AG04449 (cell line): ENCODE results near the gene FLT3LG.

Experiments
- CTCF ChIA-PET: fragments of 350-600 bp; formaldehyde crosslinking; extraction: SDS; loops from one replicate; lab custom pipeline; 2021; ENCODE audit warnings: antibody characterized with exemption; lab: Yijun Ruan, JAX
- POLR2A ChIA-PET: fragments of 400-600, 350-600 bp; formaldehyde crosslinking; extraction: SDS; loops from one replicate; lab custom pipeline; 2020; ENCODE audit warnings: antibody characterized with exemption, inconsistent platforms; lab: Yijun Ruan, JAX
- DNase-seq: peaks from one replicate; pipeline ENCODE4 v3.0.0-alpha.2; 2010; ENCODE audit warnings: low read depth, low spot score
- H3K4me3 ChIP-seq: 2 replicates; pipeline ENCODE4 v1.5.1; 2011; ENCODE audit warnings: low read depth, mild to moderate bottlenecking, control low read depth, low read length
- TF ChIP-seq, protein P1 (sequence below): IDR thresholded peaks from one replicate; pipeline ENCODE4 v1.5.1; 2011; ENCODE audit warnings: mild to moderate bottlenecking, moderate library complexity, low read length, control low read depth, inconsistent platforms; ENCODE audit not compliant: insufficient read depth; ENCODE audit errors: missing control alignments

Gene FLT3LG

DNA sequence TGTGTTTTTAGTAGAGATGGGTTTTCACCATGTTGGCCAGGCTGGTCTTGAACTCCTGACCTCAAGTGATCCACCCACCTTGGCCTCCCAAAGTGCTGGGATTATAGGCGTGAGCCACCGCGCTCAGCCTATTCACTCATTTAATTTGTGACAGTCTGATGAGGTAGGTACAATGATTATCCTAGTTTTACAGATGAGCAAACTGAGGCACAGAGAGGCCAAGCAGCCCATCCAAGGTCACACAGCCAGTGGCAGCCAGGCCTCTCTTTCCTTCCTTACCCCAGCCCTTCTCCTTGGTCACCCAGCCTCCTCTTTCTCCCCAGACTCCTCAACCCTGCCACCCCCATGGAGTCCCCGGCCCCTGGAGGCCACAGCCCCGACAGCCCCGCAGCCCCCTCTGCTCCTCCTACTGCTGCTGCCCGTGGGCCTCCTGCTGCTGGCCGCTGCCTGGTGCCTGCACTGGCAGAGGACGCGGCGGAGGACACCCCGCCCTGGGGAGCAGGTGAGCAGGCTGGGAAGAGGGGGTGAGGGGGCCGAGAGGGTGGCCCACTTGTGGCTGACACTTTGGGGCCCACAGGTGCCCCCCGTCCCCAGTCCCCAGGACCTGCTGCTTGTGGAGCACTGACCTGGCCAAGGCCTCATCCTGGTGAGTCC lies 6.1 kb downstream of the FLT3LG start:
- no peak for DNase-seq
- TF ChIP-seq, protein P1, sequence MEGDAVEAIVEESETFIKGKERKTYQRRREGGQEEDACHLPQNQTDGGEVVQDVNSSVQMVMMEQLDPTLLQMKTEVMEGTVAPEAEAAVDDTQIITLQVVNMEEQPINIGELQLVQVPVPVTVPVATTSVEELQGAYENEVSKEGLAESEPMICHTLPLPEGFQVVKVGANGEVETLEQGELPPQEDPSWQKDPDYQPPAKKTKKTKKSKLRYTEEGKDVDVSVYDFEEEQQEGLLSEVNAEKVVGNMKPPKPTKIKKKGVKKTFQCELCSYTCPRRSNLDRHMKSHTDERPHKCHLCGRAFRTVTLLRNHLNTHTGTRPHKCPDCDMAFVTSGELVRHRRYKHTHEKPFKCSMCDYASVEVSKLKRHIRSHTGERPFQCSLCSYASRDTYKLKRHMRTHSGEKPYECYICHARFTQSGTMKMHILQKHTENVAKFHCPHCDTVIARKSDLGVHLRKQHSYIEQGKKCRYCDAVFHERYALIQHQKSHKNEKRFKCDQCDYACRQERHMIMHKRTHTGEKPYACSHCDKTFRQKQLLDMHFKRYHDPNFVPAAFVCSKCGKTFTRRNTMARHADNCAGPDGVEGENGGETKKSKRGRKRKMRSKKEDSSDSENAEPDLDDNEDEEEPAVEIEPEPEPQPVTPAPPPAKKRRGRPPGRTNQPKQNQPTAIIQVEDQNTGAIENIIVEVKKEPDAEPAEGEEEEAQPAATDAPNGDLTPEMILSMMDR, result no peak
- CTCF ChIA-PET, result no interaction called here
- H3K4me3 ChIP-seq, result no peak overlapping the region
- POLR2A ChIA-PET, result no interaction called here

DNA sequence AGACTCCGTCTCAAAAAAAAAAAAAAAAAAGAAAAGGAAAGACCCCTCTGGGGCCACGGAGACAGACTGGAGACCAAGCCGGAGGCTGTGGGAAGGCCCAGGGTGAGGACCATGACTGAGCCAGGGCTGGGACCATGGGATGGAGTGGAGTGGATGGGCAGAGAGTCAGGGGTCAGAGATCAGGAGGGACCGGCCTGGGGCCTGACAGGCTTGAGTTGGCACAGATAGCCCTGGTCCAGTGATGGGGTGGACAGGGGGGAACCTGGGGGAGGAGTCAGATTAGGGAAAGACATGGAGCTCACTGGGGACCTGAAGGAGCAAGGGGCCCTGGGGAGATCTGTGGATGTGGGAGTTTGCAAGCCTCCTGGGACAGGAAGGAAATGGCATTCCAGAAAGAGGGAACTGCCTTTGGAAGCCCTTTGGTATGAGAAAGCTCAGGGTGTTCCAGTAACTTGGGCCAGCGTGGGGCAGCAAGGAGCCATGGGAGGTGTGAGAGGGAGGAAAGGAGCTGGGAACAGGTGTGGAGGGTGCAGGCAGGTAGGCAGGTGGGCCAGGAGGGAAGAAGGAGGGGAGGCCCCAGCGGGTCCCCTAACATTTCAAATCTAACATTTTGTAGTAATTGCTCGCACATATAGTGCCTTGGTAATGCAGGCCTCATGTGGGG lies 7.1 kb downstream of the FLT3LG start:
- ChIA-PET POLR2A (no interaction called here), CTCF (interaction anchor here (0.9 to 4.7 kb wide), 4 partner anchors 9 to 36 kb away, joined by 3 to 33 read pairs (median 3); partner anchors contain the start of gene FLT3LG)
- H3K4me3 ChIP-seq, result no peak overlapping the region
- TF ChIP-seq, protein P1, result no peak
- no peak for DNase-seq

DNA sequence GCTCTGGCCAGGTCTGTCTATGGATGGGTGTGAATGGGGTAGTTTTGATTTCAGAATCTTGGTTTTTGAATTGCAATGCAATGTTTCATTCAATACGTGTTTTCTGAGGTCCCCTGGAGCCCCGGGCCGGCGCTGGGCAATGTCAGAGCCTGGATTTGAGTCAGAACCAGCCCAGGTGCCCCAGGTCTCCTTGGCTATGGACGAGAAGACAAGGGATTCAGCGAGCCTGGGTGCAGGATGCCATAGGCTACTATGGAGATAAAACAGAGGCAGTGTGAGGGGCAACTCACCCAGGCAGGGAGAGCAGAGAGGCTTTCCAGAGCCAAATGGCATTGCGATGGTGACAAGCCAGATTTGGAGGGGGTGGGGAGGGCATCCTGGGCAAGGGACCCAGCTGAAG lies 12.2 kb downstream of the FLT3LG start:
- POLR2A ChIA-PET, result interaction anchor here (0.6 kb wide), 1 partner anchor 26 kb away, joined by 3 read pairs; no protein-coding TSS in a partner anchor
- H3K4me3 ChIP-seq, result no peak overlapping the region
- TF ChIP-seq, protein P1, result no peak
- CTCF ChIA-PET, result interaction anchor here (1.0 kb wide), 2 partner anchors 9 to 13 kb away, joined by 3 to 7 read pairs; partner anchors contain the start of gene FLT3LG
- no peak for DNase-seq

DNA sequence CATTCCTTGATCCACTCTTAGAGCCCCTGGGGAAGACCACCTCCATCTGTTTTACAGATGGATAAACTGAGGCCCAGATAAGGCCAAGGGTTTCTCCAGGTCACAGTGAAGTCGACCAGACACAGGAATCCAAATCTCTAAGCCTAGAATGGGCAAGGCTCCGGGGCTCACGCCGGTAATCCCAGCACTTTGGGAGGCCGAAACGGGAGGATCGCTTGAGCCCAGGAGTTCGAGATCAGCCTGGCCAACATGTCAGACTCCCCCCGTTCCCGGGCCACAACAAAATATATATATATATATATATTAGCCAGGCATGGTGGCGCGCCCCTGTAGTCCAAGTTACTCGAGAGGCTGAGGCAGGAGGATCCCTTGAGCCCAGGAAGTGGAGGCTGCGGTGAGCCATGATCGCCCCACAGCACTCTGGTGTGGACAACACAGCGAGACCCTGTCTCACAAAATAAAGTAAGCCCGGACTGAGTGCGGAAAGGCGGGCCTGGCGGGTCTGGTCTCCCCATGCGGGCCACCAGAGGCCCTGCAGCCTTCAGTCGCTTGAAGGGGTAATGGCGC lies 12.8 kb downstream of the FLT3LG start:
- ChIA-PET CTCF (interaction anchor here (1.0 to 1.2 kb wide), 3 partner anchors 10 to 13 kb away, joined by 3 to 7 read pairs (median 5); partner anchors contain the start of gene FLT3LG), POLR2A (interaction anchor here (1.2 to 1.5 kb wide), 2 partner anchors 9 to 35 kb away, joined by 3 to 16 read pairs; partner anchors contain the start of genes PIH1D1 and RPS11)
- H3K4me3 ChIP-seq, result peak overlapping the region; percentile 6; the same call in 1 of the 2 replicates
- TF ChIP-seq, protein P1, result no peak
- no peak for DNase-seq

DNA sequence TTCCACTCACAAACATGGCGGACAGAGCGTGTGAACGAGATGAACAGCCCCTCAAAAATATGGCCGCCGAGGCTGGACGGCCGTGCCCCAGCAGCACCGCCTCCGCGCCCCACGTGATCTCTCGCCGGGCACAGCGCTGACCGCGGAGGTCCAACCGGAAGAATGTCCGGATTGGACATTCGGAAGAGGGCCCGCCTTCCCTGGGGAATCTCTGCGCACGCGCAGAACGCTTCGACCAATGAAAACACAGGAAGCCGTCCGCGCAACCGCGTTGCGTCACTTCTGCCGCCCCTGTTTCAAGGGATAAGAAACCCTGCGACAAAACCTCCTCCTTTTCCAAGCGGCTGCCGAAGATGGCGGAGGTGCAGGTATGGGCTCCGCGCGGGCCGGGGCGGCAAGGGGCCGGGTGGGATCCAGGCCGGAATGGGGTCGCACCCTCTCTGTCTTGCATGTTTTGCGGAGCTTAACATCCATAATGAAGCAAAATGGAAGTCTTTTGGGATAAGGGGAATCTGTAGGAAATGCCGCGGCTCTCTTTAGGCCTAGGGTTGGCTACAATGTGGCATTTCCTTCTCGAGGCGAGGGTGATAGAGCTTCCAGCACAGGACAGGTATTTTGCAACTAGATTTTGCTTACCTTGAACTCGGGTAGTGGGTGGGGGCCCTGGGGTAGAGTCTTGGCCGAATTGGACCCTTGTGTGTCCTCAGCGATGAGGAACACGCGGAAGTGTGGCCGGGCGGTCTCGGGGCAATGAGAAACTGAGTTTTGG lies 13.4 kb downstream of the FLT3LG start, which contains the start of gene RPL13A:
TSS of gene RPL13A (plus strand) at position 332 of the 769 bp plus-strand sequence. CDS start at position 354, 22 bp downstream.
- TF ChIP-seq, protein P1, result no peak
- peak within 1 kb of the TSS; percentile 90 for H3K4me3 ChIP-seq
- ChIA-PET POLR2A (interaction anchor here (0.6 to 2.5 kb wide), 5 partner anchors 9 to 153 kb away, joined by 3 to 16 read pairs (median 3); partner anchors contain the start of genes NOSIP, PIH1D1 and RPS11), CTCF (interaction anchor here (1.2 to 2.0 kb wide), 4 partner anchors 10 to 82 kb away, joined by 5 to 11 read pairs (median 7); no protein-coding TSS in a partner anchor)
- peak; percentile 91 for DNase-seq
